Measurements from ENCODE around the gene SEC14L1. TPM values are rescaled to one million over a fixed set of nuclear protein-coding genes. Genes with fewer than 3 reads are reported as not detected.

Gene SEC14L1
- total RNA-seq, 2 experiments from 2014 or later, result 97.3 to 98.5 TPM

DNA sequence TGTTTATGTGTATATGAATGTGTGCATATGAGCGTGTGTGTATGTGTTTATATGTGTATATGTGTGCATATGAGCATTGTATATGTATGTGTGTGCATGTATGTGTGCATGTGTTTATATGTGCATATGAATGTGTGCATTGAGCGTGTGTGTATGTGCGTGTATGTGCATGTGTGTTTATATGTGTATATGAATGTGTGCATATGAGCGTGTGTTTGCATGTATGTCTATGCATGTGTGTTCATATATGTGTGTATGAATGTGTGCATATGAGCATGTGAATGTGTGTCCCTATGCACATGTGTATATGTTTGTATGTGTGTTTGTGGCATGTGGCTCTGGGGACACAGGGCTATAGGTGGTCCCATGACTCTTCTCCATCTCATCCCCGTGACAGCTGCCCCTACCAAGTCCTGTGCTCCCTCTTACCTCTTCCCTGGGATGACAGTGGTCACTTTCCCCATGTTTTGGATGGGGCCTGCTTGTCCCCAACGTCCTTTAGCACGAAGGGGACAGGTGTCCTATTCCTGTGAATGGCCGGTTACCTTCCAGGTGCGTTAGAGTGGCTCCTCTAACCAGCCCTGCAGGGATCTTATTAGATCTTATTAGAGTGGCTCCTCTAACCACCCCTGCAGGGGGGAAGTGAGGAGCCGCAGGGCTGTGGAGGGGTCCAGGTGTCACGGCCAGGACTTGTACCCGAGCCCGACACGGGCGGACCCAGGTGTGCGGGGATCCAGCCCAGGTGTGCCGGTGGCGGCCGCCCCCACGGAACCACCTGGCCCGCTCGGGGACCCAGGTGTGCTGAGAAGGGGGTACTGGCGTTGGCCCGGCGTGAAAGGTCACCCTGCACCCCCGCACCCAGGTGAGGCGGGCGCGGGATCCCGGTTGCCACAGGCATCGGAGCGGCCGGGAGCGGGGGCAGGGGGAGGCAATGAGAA lies 105.6 kb downstream of the SEC14L1 start:
- H3K36me3 Mint-ChIP-seq (ENCODE audit: low read depth), result no peaks in the 10 kb centered on the region
- DNase-seq (peak in 1 of 14 experiments; percentile 1), ATAC-seq (ENCODE audit: poor library complexity) (no peak)
- no peaks in the 10 kb centered on the region for H3K9me3 Mint-ChIP-seq
- no peaks in the 10 kb centered on the region for H3K36me3 ChIP-seq (ENCODE audit: insufficient read depth, low read length)
- peaks cover 8% of the 10 kb centered on the region for H3K4me1 Mint-ChIP-seq (ENCODE audit: low read depth)
- peak overlapping the region; percentile 49 for H3K4me3 Mint-ChIP-seq
- POLR2A ChIA-PET, result no interaction called here
- CTCF ChIA-PET, result no interaction called here
- no peak overlapping the region for H3K27ac ChIP-seq (ENCODE audit: low read depth in 1 of 2, low read length in 2 of 2)
- TF ChIP-seq, protein P1, sequence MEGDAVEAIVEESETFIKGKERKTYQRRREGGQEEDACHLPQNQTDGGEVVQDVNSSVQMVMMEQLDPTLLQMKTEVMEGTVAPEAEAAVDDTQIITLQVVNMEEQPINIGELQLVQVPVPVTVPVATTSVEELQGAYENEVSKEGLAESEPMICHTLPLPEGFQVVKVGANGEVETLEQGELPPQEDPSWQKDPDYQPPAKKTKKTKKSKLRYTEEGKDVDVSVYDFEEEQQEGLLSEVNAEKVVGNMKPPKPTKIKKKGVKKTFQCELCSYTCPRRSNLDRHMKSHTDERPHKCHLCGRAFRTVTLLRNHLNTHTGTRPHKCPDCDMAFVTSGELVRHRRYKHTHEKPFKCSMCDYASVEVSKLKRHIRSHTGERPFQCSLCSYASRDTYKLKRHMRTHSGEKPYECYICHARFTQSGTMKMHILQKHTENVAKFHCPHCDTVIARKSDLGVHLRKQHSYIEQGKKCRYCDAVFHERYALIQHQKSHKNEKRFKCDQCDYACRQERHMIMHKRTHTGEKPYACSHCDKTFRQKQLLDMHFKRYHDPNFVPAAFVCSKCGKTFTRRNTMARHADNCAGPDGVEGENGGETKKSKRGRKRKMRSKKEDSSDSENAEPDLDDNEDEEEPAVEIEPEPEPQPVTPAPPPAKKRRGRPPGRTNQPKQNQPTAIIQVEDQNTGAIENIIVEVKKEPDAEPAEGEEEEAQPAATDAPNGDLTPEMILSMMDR (IDR thresholded peaks at IDR 0.05), result no peak
- no peaks in the 10 kb centered on the region for H3K9me3 ChIP-seq (ENCODE audit: control insufficient read depth in 1 of 2, insufficient read depth in 1 of 2, low read length in 2 of 2)
- intact Hi-C loops (cut with DNase I, micrococcal nuclease), result loop anchor here (1.0 to 2.0 kb wide), 5 partner anchors 150 to 378 kb away; partner anchors contain the start of gene MGAT5B (in 1 of the 2)
- peaks cover 8 to 9% of the 10 kb centered on the region in 2 experiments for H3K27me3 ChIP-seq (ENCODE audit: control insufficient read depth in 1 of 2, insufficient read depth in 2 of 2, low read length in 2 of 2)
- no peak overlapping the region for H3K27ac Mint-ChIP-seq
- peak overlapping the region; percentile 47 for H3K4me3 ChIP-seq (ENCODE audit: low read length)
- H3K4me1 ChIP-seq (ENCODE audit: insufficient read depth, low read length), result peaks cover 14% of the 10 kb centered on the region
- H3K27me3 Mint-ChIP-seq, result peaks cover 20% of the 10 kb centered on the region

DNA sequence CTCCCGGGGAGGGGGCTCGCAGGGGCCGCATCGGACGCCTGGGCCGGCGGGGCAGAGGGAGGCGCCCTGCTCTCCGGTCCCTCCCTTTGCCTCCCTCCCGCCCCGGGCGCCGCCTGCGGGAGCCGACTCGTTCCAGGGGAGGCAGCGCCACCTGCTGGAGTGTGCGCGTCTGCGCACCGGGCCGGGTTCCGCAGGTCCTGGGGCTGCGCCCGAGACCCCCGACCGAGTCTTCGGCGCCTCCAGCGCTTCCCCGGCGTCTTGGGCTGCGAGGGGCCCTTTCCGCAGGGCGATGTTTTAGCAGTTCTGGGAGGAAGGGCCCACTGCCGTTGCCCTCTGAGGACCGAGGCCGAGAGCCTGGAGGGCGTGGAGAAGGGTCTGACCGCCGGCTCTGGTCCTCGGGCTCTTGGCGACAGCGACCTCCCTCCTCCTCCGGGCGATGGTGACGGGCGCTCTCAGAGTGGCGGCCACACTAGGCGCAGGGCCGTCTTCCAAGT lies 106.3 kb downstream of the SEC14L1 start:
- no peak overlapping the region for H3K27ac Mint-ChIP-seq
- CTCF ChIA-PET, result interaction anchor here (1.3 kb wide), 1 partner anchor 161 kb away, joined by 3 read pairs; no protein-coding TSS in a partner anchor
- TF ChIP-seq, protein P1 (IDR thresholded peaks at IDR 0.05), result peak; percentile 98
- no peak overlapping the region for H3K4me3 Mint-ChIP-seq
- H3K27me3 Mint-ChIP-seq, result peaks cover 25% of the 10 kb centered on the region
- H3K4me3 ChIP-seq (ENCODE audit: low read length), result peak overlapping the region; percentile 47
- peaks cover 14% of the 10 kb centered on the region for H3K4me1 ChIP-seq (ENCODE audit: insufficient read depth, low read length)
- H3K4me1 Mint-ChIP-seq (ENCODE audit: low read depth), result peaks cover 8% of the 10 kb centered on the region
- H3K36me3 Mint-ChIP-seq (ENCODE audit: low read depth), result no peaks in the 10 kb centered on the region
- peak; percentile 73 to 92 (median 87) for DNase-seq
- peak; percentile 99 for ATAC-seq (ENCODE audit: poor library complexity)
- no peaks in the 10 kb centered on the region for H3K9me3 Mint-ChIP-seq
- H3K27me3 ChIP-seq (ENCODE audit: control insufficient read depth in 1 of 2, insufficient read depth in 2 of 2, low read length in 2 of 2), result peaks cover 8 to 9% of the 10 kb centered on the region in 2 experiments
- H3K9me3 ChIP-seq (ENCODE audit: control insufficient read depth in 1 of 2, insufficient read depth in 1 of 2, low read length in 2 of 2), result no peaks in the 10 kb centered on the region
- POLR2A ChIA-PET, result interaction anchor here (1.3 kb wide), 1 partner anchor 106 kb away, joined by 3 read pairs; the partner anchor contains the start of gene SEC14L1
- no peaks in the 10 kb centered on the region for H3K36me3 ChIP-seq (ENCODE audit: insufficient read depth, low read length)
- intact Hi-C loops (cut with DNase I, micrococcal nuclease), result loop anchor here (1.0 to 2.0 kb wide), 5 partner anchors 151 to 378 kb away; partner anchors contain the start of gene MGAT5B (in 1 of the 2)
- H3K27ac ChIP-seq (ENCODE audit: low read depth in 1 of 2, low read length in 2 of 2), result no peak overlapping the region

DNA sequence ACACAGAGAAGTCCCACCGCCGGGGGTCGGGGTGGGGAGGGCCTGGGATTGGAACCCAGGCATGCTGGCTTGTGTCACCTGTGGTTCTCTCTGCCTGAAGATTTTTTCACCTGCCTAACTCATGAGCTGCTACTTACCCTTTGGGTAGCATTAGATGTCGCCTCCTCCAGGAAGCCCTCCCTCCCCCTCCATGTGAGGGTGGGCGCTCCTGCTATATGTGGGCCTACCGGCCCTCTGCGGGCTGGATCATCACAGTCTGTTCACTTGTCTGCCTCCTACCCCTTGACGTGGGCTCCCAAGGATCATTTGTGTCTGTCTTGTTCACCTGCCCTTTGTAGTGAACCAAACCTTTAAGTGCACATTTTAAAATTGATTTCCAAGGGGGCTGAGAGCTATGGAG lies 106.8 kb downstream of the SEC14L1 start:
- no peak for DNase-seq
- POLR2A ChIA-PET, result interaction anchor here (1.0 to 1.3 kb wide), 2 partner anchors 107 to 159 kb away, joined by 3 read pairs; partner anchors contain the start of gene SEC14L1
- no peaks in the 10 kb centered on the region for H3K36me3 ChIP-seq (ENCODE audit: insufficient read depth, low read length)
- H3K4me1 Mint-ChIP-seq (ENCODE audit: low read depth), result peaks cover 8% of the 10 kb centered on the region
- no peak for ATAC-seq (ENCODE audit: poor library complexity)
- TF ChIP-seq, protein P1 (IDR thresholded peaks at IDR 0.05), result no peak
- H3K27me3 Mint-ChIP-seq, result peaks cover 25% of the 10 kb centered on the region
- peaks cover 8 to 9% of the 10 kb centered on the region in 2 experiments for H3K27me3 ChIP-seq (ENCODE audit: control insufficient read depth in 1 of 2, insufficient read depth in 2 of 2, low read length in 2 of 2)
- H3K36me3 Mint-ChIP-seq (ENCODE audit: low read depth), result no peaks in the 10 kb centered on the region
- H3K4me1 ChIP-seq (ENCODE audit: insufficient read depth, low read length), result peaks cover 14% of the 10 kb centered on the region
- no peaks in the 10 kb centered on the region for H3K9me3 Mint-ChIP-seq
- H3K4me3 ChIP-seq (ENCODE audit: low read length), result no peak overlapping the region
- no peaks in the 10 kb centered on the region for H3K9me3 ChIP-seq (ENCODE audit: control insufficient read depth in 1 of 2, insufficient read depth in 1 of 2, low read length in 2 of 2)
- intact Hi-C loops (cut with DNase I, micrococcal nuclease), result loop anchor here (1.0 to 2.0 kb wide), 5 partner anchors 151 to 379 kb away; partner anchors contain the start of gene MGAT5B (in 1 of the 2)
- H3K27ac ChIP-seq (ENCODE audit: low read depth in 1 of 2, low read length in 2 of 2), result no peak overlapping the region
- peak overlapping the region; percentile 80 for H3K4me3 Mint-ChIP-seq
- CTCF ChIA-PET, result interaction anchor here (1.3 kb wide), 1 partner anchor 161 kb away, joined by 3 read pairs; no protein-coding TSS in a partner anchor
- H3K27ac Mint-ChIP-seq, result no peak overlapping the region
